Suprapubic skin (tissue), 4 donors: Measurements from ENCODE around the gene BDNF.

Experiments used
- CTCF ChIP-seq, 2 donors: fragments of 200-600 bp in 1 of 2; fragments of 450-650 bp in 1 of 2; sonication (generic) in 1 of 2; IDR thresholded peaks; one replicate each; pipeline ENCODE4 v1.5.1; 2016 to 2019; ENCODE audit warnings: antibody characterized with exemption in 2 of 2, mild to moderate bottlenecking in 1 of 2, moderate library complexity in 1 of 2
- POLR2A ChIP-seq, 2 donors: fragments of 450-650 bp; IDR thresholded peaks; one replicate each; pipeline ENCODE4 v1.6.1; 2017; ENCODE audit warnings: antibody characterized with exemption in 2 of 2, mild to moderate bottlenecking in 2 of 2, moderate library complexity in 2 of 2
- POLR2AphosphoS5 ChIP-seq, 3 donors: sonication (generic); formaldehyde crosslinking; IDR thresholded peaks; one replicate each; pipeline ENCODE4 v1.6.1; 2017; ENCODE audit warnings: antibody characterized with exemption in 3 of 3

DNA sequence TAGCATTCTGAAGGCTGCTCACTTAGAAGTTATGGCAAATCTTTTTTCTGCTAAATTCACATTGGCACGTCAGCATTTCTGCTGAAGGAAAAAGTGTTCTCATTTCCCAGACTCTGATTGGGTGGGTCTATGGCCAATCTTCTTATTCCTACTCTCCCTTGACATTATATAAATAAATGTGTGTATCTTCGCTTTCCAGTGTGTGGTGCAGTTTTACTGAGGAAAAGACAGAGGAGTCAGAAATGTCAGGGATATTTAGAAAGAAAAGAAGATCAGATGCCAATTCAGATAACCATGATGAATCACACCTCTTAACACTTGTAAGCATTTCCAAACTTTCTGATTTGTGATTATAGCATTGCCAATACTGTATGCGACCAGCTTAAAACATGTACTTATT lies 3.2 kb upstream of the BDNF start:
- TF ChIP-seq CTCF (IDR thresholded peaks at IDR 0.05) (no peak), POLR2AphosphoS5 (IDR thresholded peaks at IDR 0.05) (no peak), POLR2A (IDR thresholded peaks at IDR 0.05) (no peak)
